Neural cell (in vitro differentiated cells): Measurements from ENCODE around the gene TMEM238L.

Experiments
- EP300 ChIP-seq: fragments of 450-650 bp; conservative IDR thresholded peaks from 2 replicates; pipeline ENCODE4 v1.6.1; 2014; ENCODE audit warnings: antibody characterized with exemption, mild to moderate bottlenecking, moderate library complexity; ENCODE audit not compliant: poor library complexity, severe bottlenecking
- EZH2 ChIP-seq: fragments of 200-600, 300-800 bp; shearing (Covaris generic), sonication (generic); IDR thresholded peaks from 2 replicates; pipeline ENCODE4 v1.6.1; 2014; ENCODE audit warnings: antibody characterized with exemption, low read length, borderline replicate concordance, mild to moderate bottlenecking; ENCODE audit not compliant: insufficient read depth, poor library complexity, severe bottlenecking
- MXI1 ChIP-seq: fragments of 450-650 bp; conservative IDR thresholded peaks from 2 replicates; pipeline ENCODE4 v1.6.1; 2014; ENCODE audit warnings: antibody characterized with exemption, mild to moderate bottlenecking; ENCODE audit not compliant: poor library complexity, severe bottlenecking
- POLR2AphosphoS5 ChIP-seq: IDR thresholded peaks from 2 replicates; pipeline ENCODE4 v1.6.1; 2012
- RAD21 ChIP-seq: fragments of 450-650 bp; conservative IDR thresholded peaks from 2 replicates; pipeline ENCODE4 v1.6.1; 2014; ENCODE audit warnings: antibody characterized with exemption, mild to moderate bottlenecking, moderate library complexity
- SMC3 ChIP-seq: fragments of 450-650 bp; conservative IDR thresholded peaks from 2 replicates; pipeline ENCODE4 v1.6.1; 2014; ENCODE audit warnings: antibody characterized with exemption, mild to moderate bottlenecking, moderate library complexity; ENCODE audit not compliant: poor library complexity
- TAF1 ChIP-seq: IDR thresholded peaks from 2 replicates; pipeline ENCODE4 v1.6.1; 2012; ENCODE audit warnings: low read depth
- TF ChIP-seq, protein P1 (sequence below): fragments of 450-650 bp; IDR thresholded peaks from 2 replicates; pipeline ENCODE4 v1.5.1; 2014; ENCODE audit warnings: antibody characterized with exemption, mild to moderate bottlenecking, moderate library complexity; ENCODE audit not compliant: poor library complexity, severe bottlenecking

- no peak for TF ChIP-seq POLR2AphosphoS5
- TF ChIP-seq, protein P1, sequence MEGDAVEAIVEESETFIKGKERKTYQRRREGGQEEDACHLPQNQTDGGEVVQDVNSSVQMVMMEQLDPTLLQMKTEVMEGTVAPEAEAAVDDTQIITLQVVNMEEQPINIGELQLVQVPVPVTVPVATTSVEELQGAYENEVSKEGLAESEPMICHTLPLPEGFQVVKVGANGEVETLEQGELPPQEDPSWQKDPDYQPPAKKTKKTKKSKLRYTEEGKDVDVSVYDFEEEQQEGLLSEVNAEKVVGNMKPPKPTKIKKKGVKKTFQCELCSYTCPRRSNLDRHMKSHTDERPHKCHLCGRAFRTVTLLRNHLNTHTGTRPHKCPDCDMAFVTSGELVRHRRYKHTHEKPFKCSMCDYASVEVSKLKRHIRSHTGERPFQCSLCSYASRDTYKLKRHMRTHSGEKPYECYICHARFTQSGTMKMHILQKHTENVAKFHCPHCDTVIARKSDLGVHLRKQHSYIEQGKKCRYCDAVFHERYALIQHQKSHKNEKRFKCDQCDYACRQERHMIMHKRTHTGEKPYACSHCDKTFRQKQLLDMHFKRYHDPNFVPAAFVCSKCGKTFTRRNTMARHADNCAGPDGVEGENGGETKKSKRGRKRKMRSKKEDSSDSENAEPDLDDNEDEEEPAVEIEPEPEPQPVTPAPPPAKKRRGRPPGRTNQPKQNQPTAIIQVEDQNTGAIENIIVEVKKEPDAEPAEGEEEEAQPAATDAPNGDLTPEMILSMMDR = no peak
- no peak for TF ChIP-seq EZH2
- no peak for TF ChIP-seq SMC3
- TF ChIP-seq RAD21 = no peak
- TF ChIP-seq TAF1 = no peak
- no peak for TF ChIP-seq EP300
- no peak for TF ChIP-seq MXI1
Observed at GRCh38 chr17:10793816-10794215, 10.1 kb downstream of the TMEM238L start.
